Thoracic aorta (tissue), 2 donors: ENCODE results near the gene C1orf159. TPM values are rescaled to one million over a fixed set of nuclear protein-coding genes. Genes with fewer than 3 reads are reported as not detected.

ENCODE experiments used
- ATAC-seq: fragments of 150-250 bp; one replicate; pipeline ENCODE4 v1.8.0; 2017; ENCODE audit warnings: low read depth; ENCODE audit not compliant: insufficient number of reproducible peaks, low FRiP score
- DNase-seq: peaks from one replicate; pipeline ENCODE4 v3.0.0-alpha.2; 2020; ENCODE audit warnings: low spot score
- H3K27ac ChIP-seq, 2 donors: fragments of 200-600 bp; sonication (generic); 1 replicate in 1 of 2; 2 replicates in 1 of 2; pipeline ENCODE4 v1.5.1; 2016; ENCODE audit warnings: mild to moderate bottlenecking in 2 of 2, moderate library complexity in 2 of 2
- H3K27me3 ChIP-seq: fragments of 200-600 bp; sonication (generic); replicated peaks from 2 replicates; pipeline ENCODE4 v1.6.0; 2016; ENCODE audit warnings: mild to moderate bottlenecking; ENCODE audit not compliant: insufficient read depth
- H3K36me3 ChIP-seq: fragments of 200-600 bp; sonication (generic); one replicate; pipeline ENCODE4 v1.5.1; 2016
- H3K4me1 ChIP-seq, 2 donors: fragments of 200-600 bp; sonication (generic); 1 replicate in 1 of 2; 2 replicates in 1 of 2; pipeline versions ENCODE4 v1.5.1 to v1.6.0; 2016; ENCODE audit warnings: low read depth in 2 of 2, mild to moderate bottlenecking in 1 of 2; ENCODE audit not compliant: control insufficient read depth in 1 of 2
- H3K4me3 ChIP-seq: fragments of 200-600 bp; sonication (generic); 2 replicates; pipeline ENCODE4 v1.5.1; 2016; ENCODE audit warnings: mild to moderate bottlenecking
- H3K9me3 ChIP-seq: fragments of 200-600 bp; sonication (generic); 2 replicates; pipeline ENCODE4 v1.5.1; 2016
- CTCF ChIP-seq: fragments of 200-600 bp; sonication (generic); IDR thresholded peaks from one replicate; pipeline ENCODE4 v1.5.1; 2019; ENCODE audit warnings: antibody characterized with exemption
- total RNA-seq, 2 donors: library from RNA; depleted of rRNA; stranded (reverse); fragments of >200 nt; gene quantifications; one replicate each; pipeline versions ENCODE4 v1.1.0 to v1.2.3, GENCODE V29; 2016

C1orf159 gene
- total RNA-seq, 2 donors from 2014 or later = 10.8 to 21.2 TPM

DNA sequence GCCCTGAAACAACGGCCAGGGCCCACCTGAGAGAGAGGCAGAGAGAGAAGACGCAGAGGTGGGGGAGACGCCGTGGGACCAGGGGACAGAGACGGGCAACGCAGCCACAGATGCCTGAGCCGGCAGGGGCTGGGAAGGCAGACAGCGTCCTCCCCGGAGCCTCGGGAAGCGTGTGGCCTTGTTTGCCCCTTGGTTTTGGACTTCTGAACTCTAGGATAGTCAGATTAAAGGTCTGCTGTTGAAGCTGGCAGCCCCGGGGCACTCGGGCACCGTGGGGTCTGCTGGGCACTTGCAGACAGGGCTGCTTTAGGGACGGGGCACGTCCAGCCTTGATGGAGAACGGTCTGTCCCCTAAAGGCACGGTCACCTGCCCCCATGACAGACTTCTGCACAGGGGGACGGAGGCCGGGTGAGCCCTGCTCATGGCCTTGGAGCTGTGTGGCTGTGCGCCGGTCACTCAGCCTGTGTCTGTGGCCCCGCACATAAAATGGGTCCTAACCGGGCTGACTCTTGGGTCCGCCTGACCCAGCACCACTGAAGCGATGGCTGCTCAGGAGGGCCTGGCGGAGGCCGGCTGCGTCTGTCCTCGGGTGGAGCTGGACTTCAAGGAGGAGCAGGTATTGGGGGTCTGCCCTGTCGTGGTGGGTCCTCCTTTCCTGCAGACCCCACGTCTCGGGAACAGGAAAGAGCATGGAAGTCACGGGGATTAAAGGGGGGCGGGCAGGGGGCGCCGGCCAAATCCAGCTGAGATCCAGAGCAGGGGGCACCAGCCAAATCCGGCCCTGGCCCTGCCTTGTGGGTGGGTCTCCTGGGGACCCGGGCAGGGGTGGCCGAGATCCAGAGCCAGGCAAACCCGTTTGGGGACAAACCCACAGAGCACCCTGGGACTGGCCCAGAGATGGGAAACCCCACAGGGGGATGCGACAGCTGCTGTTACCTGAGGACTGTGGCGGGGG lies 32.2 kb downstream of the C1orf159 start:
- ATAC-seq (no peak), DNase-seq (no peak)
- H3K27me3 ChIP-seq = no peaks in the 10 kb centered on the region
- no peak for TF ChIP-seq CTCF
- H3K4me3 ChIP-seq = no peak overlapping the region
- H3K4me1 ChIP-seq = peaks cover 10 to 12% of the 10 kb centered on the region in 2 donors
- H3K9me3 ChIP-seq = no peaks in the 10 kb centered on the region
- H3K36me3 ChIP-seq = no peaks in the 10 kb centered on the region
- no peak overlapping the region for H3K27ac ChIP-seq

GRCh38 chr1:1082776-1083415 lies 33.0 kb downstream of the C1orf159 start:
- no peaks in the 10 kb centered on the region for H3K36me3 ChIP-seq
- H3K9me3 ChIP-seq = no peaks in the 10 kb centered on the region
- ATAC-seq = no peak

DNA sequence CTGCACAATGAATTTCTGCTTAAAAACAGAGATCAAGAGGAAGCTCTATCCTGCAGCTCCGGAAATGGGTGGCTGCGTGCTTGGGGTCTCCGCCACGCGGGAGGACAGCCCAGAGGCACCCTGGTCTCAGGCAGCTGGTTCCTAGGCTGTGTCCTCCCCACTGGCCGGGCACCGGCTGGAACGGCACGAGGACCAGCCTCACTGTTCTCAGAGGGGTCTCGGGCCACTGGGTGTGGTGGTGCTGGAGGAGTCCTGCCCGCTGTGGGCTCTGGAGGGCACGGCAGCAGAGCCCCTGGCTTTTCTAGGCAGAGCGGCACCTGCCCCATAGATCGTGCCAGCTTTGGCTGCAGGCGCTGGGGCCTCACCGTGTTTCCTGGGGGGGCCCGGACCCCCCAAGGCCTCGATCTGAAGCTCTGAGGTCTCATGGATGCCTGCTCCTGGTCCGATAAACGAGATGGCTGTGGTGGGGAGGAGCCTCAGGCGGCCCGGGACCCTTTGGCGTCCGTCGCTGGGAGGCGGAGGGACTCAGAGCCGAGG lies 33.6 kb downstream of the C1orf159 start:
- no peak for DNase-seq
- Histone ChIP-seq H3K4me3 (no peak overlapping the region), H3K36me3 (no peaks in the 10 kb centered on the region), H3K9me3 (no peaks in the 10 kb centered on the region), H3K27ac (no peak overlapping the region), H3K27me3 (no peaks in the 10 kb centered on the region), H3K4me1 (peaks cover 10 to 12% of the 10 kb centered on the region in 2 donors)
- TF ChIP-seq CTCF = no peak
- ATAC-seq = no peak

More at GRCh38 chr1:1082776-1083415, 33.0 kb downstream of the C1orf159 start:
- DNase-seq = no peak
- Histone ChIP-seq H3K27me3 (no peaks in the 10 kb centered on the region), H3K4me3 (no peak overlapping the region), H3K27ac (no peak overlapping the region), H3K4me1 (peaks cover 10 to 12% of the 10 kb centered on the region in 2 donors)
- TF ChIP-seq CTCF = no peak

- ATAC-seq (no peak), DNase-seq (no peak)
- peaks cover 10 to 12% of the 10 kb centered on the region in 2 donors for H3K4me1 ChIP-seq
- no peak overlapping the region for H3K4me3 ChIP-seq
- H3K27ac ChIP-seq = no peak overlapping the region
- no peak for TF ChIP-seq CTCF
- H3K9me3 ChIP-seq = no peaks in the 10 kb centered on the region
- H3K36me3 ChIP-seq = no peaks in the 10 kb centered on the region
- H3K27me3 ChIP-seq = no peaks in the 10 kb centered on the region
These were observed 34.3 kb downstream of the C1orf159 start for GRCh38 chr1:1081311-1082238.
